ENCODE data around the gene NTMT2. TPM values are rescaled to one million over a fixed set of nuclear protein-coding genes. Genes with fewer than 3 reads are reported as not detected.

The NTMT2 gene
- total RNA-seq, 4 donors from 2014 or later: not detected

- no peak for TF ChIP-seq CTCF (IDR thresholded peaks at IDR 0.05)
- DNase-seq (ENCODE audit: low spot score) (no peak), ATAC-seq (ENCODE audit: low FRiP score) (no peak)
Measured at GRCh38 chr1:170217517-170218256, 71.9 kb downstream of the NTMT2 start.

- no peak for TF ChIP-seq CTCF (IDR thresholded peaks at IDR 0.05)
- ATAC-seq (ENCODE audit: low FRiP score): no peak
- DNase-seq (ENCODE audit: low spot score): no peak
Measured at GRCh38 chr1:170218257-170218650, 72.5 kb downstream of the NTMT2 start.

Small RNA genes within 50 kb of the gene (small RNA-seq; reads per million reads assigned to genes)
- gene MIR3119-2: not detected

Other genes with a start within 250 kb of the NTMT2 start
- gene KIFAP3, start 71.3 kb upstream of the NTMT2 start, total RNA-seq: 10 to 100 TPM; 20.5 to 34.0 (median 25.6) TPM

Data from omental fat pad (tissue), 4 donors.